ENCODE measurements around the gene SLC38A1. TPM values are rescaled to one million over a fixed set of nuclear protein-coding genes. Genes with fewer than 3 reads are reported as not detected.

Gene SLC38A1
- total RNA-seq, 1 donor from 2014 or later = 154 TPM

GRCh38 chr12:46230983-46231382 lies 37.9 kb downstream of the SLC38A1 start:
- DNase-seq = no peak

- no peak for DNase-seq
These were observed 38.5 kb downstream of the SLC38A1 start for GRCh38 chr12:46230306-46230705.

GRCh38 chr12:46227616-46228015 lies 41.2 kb downstream of the SLC38A1 start:
- no peak for DNase-seq

- peak; percentile 88 for DNase-seq
These were observed 44.5 kb downstream of the SLC38A1 start for GRCh38 chr12:46224386-46224785.

GRCh38 chr12:46223047-46223446 lies 45.8 kb downstream of the SLC38A1 start:
- no peak for DNase-seq

- no peak for DNase-seq
These were observed 46.2 kb downstream of the SLC38A1 start for GRCh38 chr12:46222636-46223035.

GRCh38 chr12:46221255-46222128 lies 47.4 kb downstream of the SLC38A1 start:
- peak; percentile 25 for DNase-seq

- DNase-seq = no peak
These were observed 48.8 kb downstream of the SLC38A1 start for GRCh38 chr12:46219877-46220655.

GRCh38 chr12:46219132-46219876 lies 49.5 kb downstream of the SLC38A1 start:
- no peak for DNase-seq

GRCh38 chr12:46218322-46219095 lies 50.3 kb downstream of the SLC38A1 start:
- no peak for DNase-seq

- no peak for DNase-seq
These were observed 51.1 kb downstream of the SLC38A1 start for GRCh38 chr12:46217541-46218321.

- no peak for DNase-seq
These were observed 54.0 kb downstream of the SLC38A1 start for GRCh38 chr12:46214668-46215436.

GRCh38 chr12:46212108-46212982 lies 56.5 kb downstream of the SLC38A1 start:
- DNase-seq = no peak

- DNase-seq = no peak
These were observed 57.9 kb downstream of the SLC38A1 start for GRCh38 chr12:46210873-46211439.

GRCh38 chr12:46209914-46210872 lies 58.6 kb downstream of the SLC38A1 start:
- DNase-seq = peak; percentile 87

GRCh38 chr12:46209170-46209569 lies 59.7 kb downstream of the SLC38A1 start:
- DNase-seq = peak; percentile 32

- DNase-seq = peak; percentile 76
These were observed 60.5 kb downstream of the SLC38A1 start for GRCh38 chr12:46208370-46208769.
